Effector memory CD4-positive, alpha-beta T cell (primary cell): ENCODE data around the gene MNAT1.

Experiments used
- DNase-seq, 3 donors: peaks; one replicate each; pipeline ENCODE4 v3.0.0-alpha.2; 2020
- H3K27ac ChIP-seq: 2 replicates; pipeline ENCODE4 v1.7.0; 2013; ENCODE audit warnings: mild to moderate bottlenecking, low read length, moderate library complexity; ENCODE audit not compliant: insufficient read depth, poor library complexity, severe bottlenecking
- H3K27me3 ChIP-seq: replicated peaks from 2 replicates; pipeline ENCODE4 v1.7.0; 2013; ENCODE audit warnings: mild to moderate bottlenecking, low read length; ENCODE audit not compliant: insufficient read depth, control insufficient read depth, poor library complexity, severe bottlenecking
- H3K36me3 ChIP-seq: 2 replicates; pipeline ENCODE4 v1.7.0; 2013; ENCODE audit warnings: mild to moderate bottlenecking, low read length, moderate library complexity; ENCODE audit not compliant: control insufficient read depth, insufficient read depth
- H3K4me1 ChIP-seq: 2 replicates; pipeline ENCODE4 v1.7.0; 2013; ENCODE audit warnings: low read length, mild to moderate bottlenecking; ENCODE audit not compliant: control insufficient read depth, insufficient read depth, poor library complexity, severe bottlenecking
- H3K4me3 ChIP-seq: 2 replicates; pipeline ENCODE4 v1.7.0; 2013; ENCODE audit warnings: low read length, low read depth, mild to moderate bottlenecking; ENCODE audit not compliant: insufficient read depth, poor library complexity, severe bottlenecking
- H3K9me3 ChIP-seq: 2 replicates; pipeline ENCODE4 v1.7.0; 2013; ENCODE audit warnings: mild to moderate bottlenecking, low read length, moderate library complexity; ENCODE audit not compliant: control insufficient read depth

Gene MNAT1

DNA sequence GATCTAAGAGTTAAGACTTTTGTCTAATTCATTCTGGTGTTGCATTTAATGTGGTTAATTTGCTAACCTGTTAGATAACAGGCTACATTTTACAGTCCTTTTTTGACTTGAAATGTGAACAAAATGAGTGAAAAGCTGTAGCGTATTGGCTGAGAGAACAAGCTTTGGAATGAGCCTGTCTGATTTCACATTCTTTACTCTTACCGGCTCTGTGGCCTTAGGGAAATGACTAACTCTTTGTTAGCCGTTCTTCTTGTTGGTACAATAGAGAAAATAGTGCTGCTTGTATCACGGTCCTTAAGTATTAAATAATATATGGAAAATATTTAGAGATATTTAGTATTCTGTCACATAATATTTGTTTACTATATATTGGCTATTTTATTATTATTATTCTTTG is 1.9 kb downstream of the MNAT1 start:
- Histone ChIP-seq H3K4me1 (peaks cover 8% of the 10 kb centered on the region), H3K4me3 (no peak overlapping the region), H3K36me3 (no peaks in the 10 kb centered on the region), H3K27ac (no peak overlapping the region), H3K27me3 (no peaks in the 10 kb centered on the region), H3K9me3 (no peaks in the 10 kb centered on the region)
- DNase-seq: no peak

DNA sequence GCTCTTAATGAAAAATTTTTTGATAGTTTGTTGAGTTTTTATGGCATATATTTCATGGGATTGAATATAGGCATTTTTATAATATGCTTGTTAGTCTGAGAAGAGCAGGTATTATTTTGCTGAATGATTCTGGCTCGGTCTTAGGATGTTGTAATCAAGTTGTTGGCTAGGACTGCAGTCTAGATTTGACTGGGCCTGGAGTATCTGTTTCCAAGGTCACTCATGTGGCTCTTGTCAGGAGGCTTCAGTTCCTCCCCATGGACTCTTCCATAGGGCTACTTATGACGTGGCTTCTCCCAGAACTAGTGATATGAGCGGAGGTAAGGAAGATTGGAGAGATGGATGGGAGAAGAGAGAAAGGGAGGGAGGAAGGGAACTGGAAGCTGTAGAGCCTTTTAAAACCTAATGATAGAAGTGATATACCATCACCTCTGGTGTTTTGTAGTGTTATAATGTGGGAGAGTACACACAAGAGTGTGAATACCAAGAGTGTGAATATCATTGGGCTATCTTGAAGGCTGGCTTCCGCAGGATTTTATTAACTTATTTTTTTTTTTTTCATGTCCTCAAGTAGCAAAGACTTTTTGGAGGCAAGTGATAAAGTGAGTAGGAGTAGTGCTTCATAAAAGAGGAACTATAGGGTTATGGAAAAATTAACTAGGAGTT is 4.4 kb downstream of the MNAT1 start:
- no peak overlapping the region for H3K4me3 ChIP-seq
- DNase-seq: no peak

DNA sequence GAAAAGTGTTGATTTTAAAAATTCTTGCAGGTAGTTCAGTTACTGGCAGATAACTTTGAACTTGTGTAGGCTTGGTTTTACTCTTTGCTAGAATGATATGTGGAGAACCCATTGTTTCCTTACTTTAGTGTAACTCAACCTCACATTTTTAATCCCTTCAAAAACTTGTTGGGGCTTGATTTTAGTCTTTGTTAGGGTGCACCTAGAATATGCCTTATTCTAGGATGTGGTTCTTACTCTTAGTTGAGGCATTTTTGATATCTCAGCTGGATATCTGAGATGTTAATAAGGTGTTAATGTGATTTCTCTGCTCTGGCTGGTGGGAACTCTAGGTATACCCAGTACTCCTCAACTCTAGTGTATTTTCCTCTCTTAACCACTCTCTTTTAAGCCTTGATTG is 10.0 kb downstream of the MNAT1 start:
- no peaks in the 10 kb centered on the region for H3K36me3 ChIP-seq

More for the DNA sequence above, 4.4 kb downstream of the MNAT1 start:
- H3K36me3 ChIP-seq: no peaks in the 10 kb centered on the region
- H3K4me1 ChIP-seq: peaks cover 8% of the 10 kb centered on the region
- no peaks in the 10 kb centered on the region for H3K27me3 ChIP-seq
- H3K9me3 ChIP-seq: no peaks in the 10 kb centered on the region
- no peak overlapping the region for H3K27ac ChIP-seq

DNA sequence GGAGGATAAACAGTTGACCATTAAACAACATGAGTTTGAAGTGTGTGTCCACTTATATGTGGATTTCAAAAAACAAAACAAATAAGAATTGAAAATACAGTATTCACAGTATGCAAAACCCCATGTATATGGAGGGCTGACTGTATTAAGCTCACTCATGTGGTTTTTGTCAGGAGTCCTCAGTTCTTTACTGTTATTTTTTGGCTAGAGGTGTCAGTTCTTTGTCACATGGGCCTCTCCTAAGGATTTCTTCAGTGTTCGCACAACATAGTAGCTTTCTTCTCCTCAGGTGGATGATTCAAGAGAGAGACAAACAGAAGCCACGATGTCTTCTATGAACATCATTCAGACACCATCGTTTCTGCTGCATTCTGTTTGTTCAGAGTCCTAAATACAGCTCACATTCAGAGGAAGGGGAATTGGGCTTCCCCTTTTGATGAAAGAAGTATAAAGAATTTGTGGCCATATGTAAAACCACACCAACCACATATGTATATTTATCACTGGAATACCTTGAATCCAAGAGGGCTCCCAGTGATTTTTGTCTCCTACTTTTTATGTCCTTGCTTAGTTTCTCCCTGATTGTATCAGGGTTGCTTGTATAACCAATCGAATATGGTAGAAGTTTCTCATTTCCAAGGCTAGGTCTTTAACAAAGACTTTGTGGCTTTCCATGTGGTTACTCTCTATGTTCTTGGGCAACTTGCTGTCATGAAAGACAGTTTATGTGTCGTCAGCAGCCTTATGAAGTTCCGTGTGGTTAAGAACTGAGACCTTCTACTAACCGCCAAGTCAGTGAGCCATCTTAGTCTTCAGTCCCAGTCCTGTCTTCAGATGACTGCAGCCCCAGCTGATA is 18.9 kb downstream of the MNAT1 start:
- no peak overlapping the region for H3K27ac ChIP-seq
- H3K9me3 ChIP-seq: no peaks in the 10 kb centered on the region
- H3K36me3 ChIP-seq: no peaks in the 10 kb centered on the region
- peak; percentile 14 to 29 (median 18) for DNase-seq
- no peak overlapping the region for H3K4me3 ChIP-seq
- no peaks in the 10 kb centered on the region for H3K27me3 ChIP-seq
- peaks cover 12% of the 10 kb centered on the region for H3K4me1 ChIP-seq

More for the DNA sequence above, 10.0 kb downstream of the MNAT1 start:
- Histone ChIP-seq H3K9me3 (no peaks in the 10 kb centered on the region), H3K27me3 (no peaks in the 10 kb centered on the region), H3K4me3 (no peak overlapping the region), H3K4me1 (no peaks in the 10 kb centered on the region), H3K27ac (no peak overlapping the region)
- no peak for DNase-seq

DNA sequence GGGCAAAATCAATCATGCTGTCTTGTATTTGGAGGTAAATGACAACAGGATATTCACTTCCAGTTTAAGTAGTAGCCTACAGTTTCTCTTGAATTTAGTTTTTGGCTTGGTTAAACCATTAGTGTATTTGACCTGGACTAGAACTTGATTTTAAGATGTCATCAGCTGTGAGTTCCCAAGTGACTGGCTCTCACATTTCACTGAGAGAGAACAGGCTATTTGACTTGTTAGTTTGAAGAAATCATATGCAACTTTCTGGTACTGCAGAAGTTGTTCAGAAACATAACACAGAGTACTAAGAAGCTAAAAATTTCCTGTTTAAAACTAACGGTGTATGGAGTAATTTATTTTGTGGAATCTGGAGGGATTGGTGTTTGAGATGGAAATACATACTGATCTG is 22.3 kb downstream of the MNAT1 start:
- H3K9me3 ChIP-seq: no peaks in the 10 kb centered on the region
- no peak overlapping the region for H3K4me3 ChIP-seq
- H3K4me1 ChIP-seq: peaks cover 12% of the 10 kb centered on the region
- DNase-seq: no peak
- no peaks in the 10 kb centered on the region for H3K27me3 ChIP-seq
- H3K36me3 ChIP-seq: no peaks in the 10 kb centered on the region
- no peak overlapping the region for H3K27ac ChIP-seq

DNA sequence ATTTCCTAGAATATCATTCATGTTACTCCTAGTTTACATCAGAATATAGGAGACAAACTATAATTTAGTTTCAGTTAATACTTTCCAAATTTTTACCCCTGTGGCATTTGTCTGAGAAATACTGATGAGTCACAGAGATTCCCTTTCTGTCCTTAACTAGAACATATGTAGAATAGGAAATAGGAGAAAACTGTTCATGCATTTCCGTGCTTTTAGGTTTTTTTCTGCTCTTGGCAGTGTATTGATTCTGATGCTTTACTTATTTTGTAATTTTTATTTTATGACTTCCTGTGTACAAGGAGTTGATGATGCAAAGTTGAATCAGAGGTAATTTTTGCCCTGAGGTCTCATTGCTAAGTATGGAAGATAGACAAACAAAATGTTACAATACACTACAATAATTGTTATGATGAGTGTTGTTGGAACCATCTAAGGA is 23.0 kb downstream of the MNAT1 start:
- no peak overlapping the region for H3K27ac ChIP-seq

DNA sequence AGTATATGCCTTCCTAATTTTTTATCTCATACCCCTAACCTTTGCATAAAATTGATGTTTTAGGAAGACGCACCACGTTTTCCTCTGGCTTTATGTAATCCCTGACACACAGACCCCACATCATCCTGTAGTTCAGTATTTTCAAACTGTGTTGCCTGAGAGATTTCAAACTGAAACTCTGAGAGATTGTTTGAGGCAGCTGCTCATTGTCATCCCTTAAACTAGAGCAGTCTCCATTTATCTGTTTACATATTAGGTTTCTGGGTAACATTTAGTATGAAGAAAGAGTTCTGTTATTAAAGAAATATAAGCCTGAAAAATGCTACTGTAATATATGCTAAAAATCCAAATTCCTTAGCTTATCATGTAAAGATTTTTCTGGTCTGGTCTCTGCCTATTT is 24.3 kb downstream of the MNAT1 start:
- H3K4me3 ChIP-seq: no peak overlapping the region
- H3K4me1 ChIP-seq: peaks cover 4% of the 10 kb centered on the region
- no peak overlapping the region for H3K27ac ChIP-seq

More for the DNA sequence above, 23.0 kb downstream of the MNAT1 start:
- H3K4me1 ChIP-seq: peaks cover 12% of the 10 kb centered on the region
- H3K9me3 ChIP-seq: no peaks in the 10 kb centered on the region
- H3K27me3 ChIP-seq: no peaks in the 10 kb centered on the region
- no peaks in the 10 kb centered on the region for H3K36me3 ChIP-seq
- H3K4me3 ChIP-seq: no peak overlapping the region
- DNase-seq: no peak

DNA sequence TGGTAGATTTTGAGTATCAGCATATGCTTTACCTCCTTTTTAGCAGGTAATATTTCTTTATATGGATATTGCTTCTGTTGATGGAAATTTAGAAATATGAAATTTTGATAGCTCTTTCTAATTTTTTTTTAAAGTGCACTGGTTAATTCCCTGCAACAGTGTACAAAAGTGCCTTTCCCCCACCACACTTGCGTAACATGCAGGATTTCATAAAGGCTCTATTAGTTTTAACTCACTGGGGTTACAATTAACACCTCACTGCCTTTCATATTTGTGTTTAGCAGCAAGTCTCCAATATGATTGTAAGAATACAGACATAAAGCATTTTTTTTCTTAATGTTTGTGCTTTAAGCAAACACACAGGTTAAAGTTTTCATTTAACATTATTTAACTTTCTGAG is 25.6 kb downstream of the MNAT1 start:
- no peaks in the 10 kb centered on the region for H3K9me3 ChIP-seq
- no peak for DNase-seq
- H3K4me3 ChIP-seq: no peak overlapping the region
- H3K27me3 ChIP-seq: no peaks in the 10 kb centered on the region
- H3K4me1 ChIP-seq: peaks cover 3% of the 10 kb centered on the region
- no peaks in the 10 kb centered on the region for H3K36me3 ChIP-seq
- no peak overlapping the region for H3K27ac ChIP-seq

More for the DNA sequence above, 24.3 kb downstream of the MNAT1 start:
- no peaks in the 10 kb centered on the region for H3K9me3 ChIP-seq
- no peak for DNase-seq
- no peaks in the 10 kb centered on the region for H3K36me3 ChIP-seq
- no peaks in the 10 kb centered on the region for H3K27me3 ChIP-seq

DNA sequence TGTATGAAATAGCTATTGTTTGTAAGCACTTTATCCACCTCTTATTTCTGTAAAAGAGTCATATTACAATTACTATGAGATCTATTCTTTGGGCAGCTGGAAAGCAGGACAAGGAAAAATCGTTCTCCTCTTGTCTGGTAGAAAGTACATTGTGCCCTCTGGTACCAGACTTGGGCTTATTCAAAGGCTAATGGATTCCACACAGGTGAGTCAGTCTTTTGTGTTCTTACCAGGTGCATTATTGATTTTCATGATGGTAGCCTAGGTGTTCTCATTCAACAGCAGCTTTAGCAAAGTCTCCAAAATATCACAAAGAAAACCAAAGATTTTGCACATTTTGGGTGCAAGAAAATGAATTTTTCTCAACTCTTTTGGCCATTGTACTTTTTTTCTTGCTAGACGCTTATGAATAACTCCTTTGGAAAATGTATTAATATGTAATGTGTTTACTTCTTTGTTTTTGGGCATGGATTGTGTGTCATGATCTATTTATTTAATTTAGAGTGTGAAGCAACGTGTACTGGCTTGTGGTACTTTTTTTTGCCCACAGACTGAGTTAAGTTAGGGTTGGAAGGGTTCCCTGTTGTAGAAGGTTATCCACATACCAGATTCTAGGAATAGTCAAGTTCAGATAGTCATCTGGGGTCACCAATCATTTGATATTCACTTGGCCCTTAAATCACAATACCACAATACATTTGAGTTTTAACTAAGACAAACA is 26.2 kb downstream of the MNAT1 start:
- no peak overlapping the region for H3K4me3 ChIP-seq
- no peaks in the 10 kb centered on the region for H3K36me3 ChIP-seq
- H3K27ac ChIP-seq: no peak overlapping the region
- peaks cover 3% of the 10 kb centered on the region for H3K4me1 ChIP-seq
- DNase-seq: no peak
- H3K9me3 ChIP-seq: no peaks in the 10 kb centered on the region
- H3K27me3 ChIP-seq: no peaks in the 10 kb centered on the region

DNA sequence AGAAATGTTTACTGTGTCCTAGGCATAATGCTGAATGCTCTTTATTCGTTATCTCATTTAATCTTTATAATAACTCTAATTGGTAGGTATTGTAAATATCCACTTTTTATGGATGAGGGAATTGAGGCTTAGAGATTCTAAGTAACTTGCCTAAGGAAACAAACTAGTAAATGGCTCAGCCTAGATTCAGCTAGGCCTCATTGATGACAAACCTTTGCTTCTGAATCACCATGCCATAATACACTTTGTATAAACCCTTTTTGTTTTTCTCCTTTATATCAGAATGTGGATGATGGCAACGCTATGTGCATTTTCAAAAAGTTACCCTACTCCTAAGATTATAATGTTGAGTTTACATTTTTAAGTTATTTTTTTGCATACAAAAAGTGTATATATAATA is 34.0 kb downstream of the MNAT1 start:
- Histone ChIP-seq H3K27me3 (no peaks in the 10 kb centered on the region), H3K4me3 (no peak overlapping the region), H3K9me3 (no peaks in the 10 kb centered on the region), H3K27ac (no peak overlapping the region), H3K4me1 (no peaks in the 10 kb centered on the region), H3K36me3 (no peaks in the 10 kb centered on the region)
- no peak for DNase-seq
